ENCODE data around the gene VDAC1.

- TF ChIP-seq CTCF (IDR thresholded peaks at IDR 0.05) = no peak
- no peak for TF ChIP-seq POLR2A (IDR thresholded peaks at IDR 0.05)
Observed at GRCh38 chr5:133970325-133970909, 34.4 kb downstream of the VDAC1 start.

All from body of pancreas (tissue), 4 donors.